OCI-LY1 (cell line): ENCODE results near the gene SLC28A2.

Source experiments
- H2AFZ ChIP-seq: fragments of 200-600 bp; sonication (generic), shearing (Covaris generic); 2 replicates; pipeline ENCODE4 v1.6.0; 2014; ENCODE audit warnings: antibody characterized with exemption, mild to moderate bottlenecking, low read length
- H3F3A ChIP-seq: fragments of 200-600 bp; sonication (generic), shearing (Covaris generic); 2 replicates; pipeline ENCODE4 v1.6.0; 2014; ENCODE audit warnings: mild to moderate bottlenecking, antibody characterized with exemption, low read length, moderate library complexity; ENCODE audit not compliant: insufficient read depth
- H3K27ac ChIP-seq: fragments of 200-600 bp; sonication (generic); 2 replicates; pipeline ENCODE4 v1.5.1; 2014; ENCODE audit warnings: low read length, mixed run types, mild to moderate bottlenecking, low read depth; ENCODE audit not compliant: poor library complexity, severe bottlenecking
- H3K27me3 ChIP-seq: fragments of 200-600 bp; sonication (generic); 2 replicates; pipeline ENCODE4 v1.6.0; 2014; ENCODE audit warnings: antibody characterized with exemption, mild to moderate bottlenecking, low read length, moderate library complexity; ENCODE audit not compliant: insufficient read depth
- H3K36me3 ChIP-seq: fragments of 200-600 bp; sonication (generic); 2 replicates; pipeline ENCODE4 v1.6.1; 2014; ENCODE audit warnings: mild to moderate bottlenecking, antibody characterized with exemption, low read length, moderate library complexity, mixed read lengths; ENCODE audit not compliant: insufficient read depth
- H3K4me1 ChIP-seq: fragments of 200-600 bp; sonication (generic); 2 replicates; pipeline ENCODE4 v1.5.1; 2014; ENCODE audit warnings: mild to moderate bottlenecking, low read length, moderate library complexity; ENCODE audit not compliant: insufficient read depth, severe bottlenecking
- H3K4me2 ChIP-seq: fragments of 200-600 bp; sonication (generic), shearing (Covaris generic); 2 replicates; pipeline ENCODE4 v1.6.1; 2014; ENCODE audit warnings: low read length
- H3K4me3 ChIP-seq: fragments of 200-600 bp; sonication (generic); 2 replicates; pipeline ENCODE4 v1.5.1; 2014; ENCODE audit warnings: low read length, low read depth, mild to moderate bottlenecking, mixed read lengths; ENCODE audit not compliant: poor library complexity, severe bottlenecking
- H3K79me2 ChIP-seq: fragments of 200-600 bp; shearing (Covaris generic); 2 replicates; pipeline ENCODE4 v1.6.1; 2016; ENCODE audit warnings: mixed run types, low read length, mixed read lengths; ENCODE audit not compliant: insufficient read depth
- H3K9ac ChIP-seq: fragments of 200-600 bp; sonication (generic), shearing (Covaris generic); 2 replicates; pipeline ENCODE4 v1.6.1; 2014; ENCODE audit warnings: mild to moderate bottlenecking, low read length, mixed read lengths
- H3K9me2 ChIP-seq: fragments of 200-600 bp; sonication (generic), shearing (Covaris generic); 2 replicates; pipeline ENCODE4 v1.6.1; 2014; ENCODE audit warnings: low read depth, mild to moderate bottlenecking, low read length, mixed read lengths
- H3K9me3 ChIP-seq: fragments of 200-600 bp; shearing (Covaris generic); 2 replicates; pipeline ENCODE4 v1.6.1; 2014; ENCODE audit warnings: low read length, mixed read lengths
- H4K20me1 ChIP-seq: fragments of 200-600 bp; sonication (generic), shearing (Covaris generic); 2 replicates; pipeline ENCODE4 v1.6.0; 2016; ENCODE audit warnings: mild to moderate bottlenecking, low read length; ENCODE audit not compliant: insufficient read depth
- EZH2 ChIP-seq: fragments of 200-600 bp; sonication (generic), shearing (Covaris generic); IDR thresholded peaks from 2 replicates; pipeline ENCODE4 v1.8.0; 2017; ENCODE audit warnings: borderline replicate concordance, mixed run types, mild to moderate bottlenecking, antibody characterized with exemption, low read length, moderate library complexity, mixed read lengths
- TF ChIP-seq, protein P1 (sequence below): fragments of 200-600 bp; sonication (generic), shearing (Covaris generic); IDR thresholded peaks from 2 replicates; pipeline ENCODE4 v1.5.1; 2017; ENCODE audit warnings: mild to moderate bottlenecking, antibody characterized with exemption, low read length, moderate library complexity, mixed read lengths

The SLC28A2 gene

DNA sequence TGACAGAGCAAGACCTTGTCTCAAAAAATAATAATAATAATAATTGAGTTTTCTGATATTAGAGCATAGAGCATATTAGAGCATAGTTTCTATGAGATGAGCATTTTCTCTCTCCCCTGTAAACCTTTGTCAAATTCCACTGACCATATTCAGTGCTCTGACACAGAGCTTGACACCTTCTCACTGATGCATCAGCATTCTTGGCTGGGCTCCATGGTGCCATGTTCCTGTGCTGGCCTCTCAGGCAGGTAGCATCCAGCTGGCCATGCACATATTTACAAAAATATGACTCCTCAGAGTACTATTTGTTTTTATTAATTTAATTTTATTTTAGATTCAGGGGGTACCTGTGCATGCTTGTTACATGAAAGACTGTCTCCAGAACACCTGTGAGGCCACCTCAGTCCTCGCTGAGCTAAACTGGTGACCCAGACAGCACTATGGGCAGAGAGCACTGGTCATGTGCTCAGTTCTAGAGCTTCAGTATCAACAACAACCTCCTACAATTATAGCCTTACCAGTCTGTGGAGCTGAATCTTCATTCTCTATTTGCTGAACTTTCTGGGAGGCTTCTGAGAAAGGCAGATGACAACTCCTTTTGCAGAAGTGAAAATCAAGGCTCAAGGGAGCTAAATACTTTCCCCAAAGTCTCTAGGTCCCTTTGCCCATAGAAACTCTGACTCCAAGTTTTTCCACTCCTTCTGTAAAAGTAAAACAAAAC is 21.6 kb upstream of the SLC28A2 start:
- TF ChIP-seq EZH2: no peak
- TF ChIP-seq, protein P1, sequence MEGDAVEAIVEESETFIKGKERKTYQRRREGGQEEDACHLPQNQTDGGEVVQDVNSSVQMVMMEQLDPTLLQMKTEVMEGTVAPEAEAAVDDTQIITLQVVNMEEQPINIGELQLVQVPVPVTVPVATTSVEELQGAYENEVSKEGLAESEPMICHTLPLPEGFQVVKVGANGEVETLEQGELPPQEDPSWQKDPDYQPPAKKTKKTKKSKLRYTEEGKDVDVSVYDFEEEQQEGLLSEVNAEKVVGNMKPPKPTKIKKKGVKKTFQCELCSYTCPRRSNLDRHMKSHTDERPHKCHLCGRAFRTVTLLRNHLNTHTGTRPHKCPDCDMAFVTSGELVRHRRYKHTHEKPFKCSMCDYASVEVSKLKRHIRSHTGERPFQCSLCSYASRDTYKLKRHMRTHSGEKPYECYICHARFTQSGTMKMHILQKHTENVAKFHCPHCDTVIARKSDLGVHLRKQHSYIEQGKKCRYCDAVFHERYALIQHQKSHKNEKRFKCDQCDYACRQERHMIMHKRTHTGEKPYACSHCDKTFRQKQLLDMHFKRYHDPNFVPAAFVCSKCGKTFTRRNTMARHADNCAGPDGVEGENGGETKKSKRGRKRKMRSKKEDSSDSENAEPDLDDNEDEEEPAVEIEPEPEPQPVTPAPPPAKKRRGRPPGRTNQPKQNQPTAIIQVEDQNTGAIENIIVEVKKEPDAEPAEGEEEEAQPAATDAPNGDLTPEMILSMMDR: no peak
- Histone ChIP-seq H3K9ac (no peak overlapping the region), H3F3A (no peaks in the 10 kb centered on the region), H3K9me3 (no peaks in the 10 kb centered on the region), H3K4me3 (no peak overlapping the region), H3K4me1 (no peaks in the 10 kb centered on the region), H3K79me2 (no peaks in the 10 kb centered on the region), H3K36me3 (no peaks in the 10 kb centered on the region), H2AFZ (no peak overlapping the region), H3K27me3 (no peaks in the 10 kb centered on the region), H4K20me1 (no peaks in the 10 kb centered on the region), H3K27ac (no peak overlapping the region), H3K9me2 (no peaks in the 10 kb centered on the region), H3K4me2 (no peak overlapping the region)

DNA sequence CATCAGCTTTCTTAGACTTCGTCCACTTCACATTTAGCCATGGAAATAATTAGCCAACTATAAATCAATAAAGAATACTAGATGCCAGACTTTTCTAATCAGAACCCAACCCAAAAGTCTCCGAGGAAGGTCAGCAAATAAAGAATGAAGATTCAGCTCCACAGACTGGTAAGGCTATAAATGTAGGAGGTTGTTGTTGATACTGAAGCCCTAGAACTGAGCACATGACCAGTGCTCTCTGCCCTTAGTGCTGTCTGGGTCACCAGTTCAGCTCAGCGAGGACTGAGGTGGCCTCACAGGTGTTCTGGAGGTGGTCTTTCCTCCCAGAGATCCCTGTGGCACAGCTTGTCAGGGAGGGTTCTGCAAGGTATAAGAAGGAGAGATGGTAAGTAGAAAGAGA is 20.9 kb upstream of the SLC28A2 start:
- Histone ChIP-seq H3K79me2 (no peaks in the 10 kb centered on the region), H3K27ac (no peak overlapping the region), H4K20me1 (no peaks in the 10 kb centered on the region), H3K4me2 (no peak overlapping the region), H3K4me3 (no peak overlapping the region), H3K9me2 (no peaks in the 10 kb centered on the region), H2AFZ (no peak overlapping the region), H3K36me3 (no peaks in the 10 kb centered on the region), H3K9me3 (no peaks in the 10 kb centered on the region), H3K9ac (no peak overlapping the region), H3K4me1 (no peaks in the 10 kb centered on the region), H3K27me3 (no peaks in the 10 kb centered on the region), H3F3A (no peaks in the 10 kb centered on the region)
- no peak for TF ChIP-seq EZH2
- TF ChIP-seq, protein P1: no peak

DNA sequence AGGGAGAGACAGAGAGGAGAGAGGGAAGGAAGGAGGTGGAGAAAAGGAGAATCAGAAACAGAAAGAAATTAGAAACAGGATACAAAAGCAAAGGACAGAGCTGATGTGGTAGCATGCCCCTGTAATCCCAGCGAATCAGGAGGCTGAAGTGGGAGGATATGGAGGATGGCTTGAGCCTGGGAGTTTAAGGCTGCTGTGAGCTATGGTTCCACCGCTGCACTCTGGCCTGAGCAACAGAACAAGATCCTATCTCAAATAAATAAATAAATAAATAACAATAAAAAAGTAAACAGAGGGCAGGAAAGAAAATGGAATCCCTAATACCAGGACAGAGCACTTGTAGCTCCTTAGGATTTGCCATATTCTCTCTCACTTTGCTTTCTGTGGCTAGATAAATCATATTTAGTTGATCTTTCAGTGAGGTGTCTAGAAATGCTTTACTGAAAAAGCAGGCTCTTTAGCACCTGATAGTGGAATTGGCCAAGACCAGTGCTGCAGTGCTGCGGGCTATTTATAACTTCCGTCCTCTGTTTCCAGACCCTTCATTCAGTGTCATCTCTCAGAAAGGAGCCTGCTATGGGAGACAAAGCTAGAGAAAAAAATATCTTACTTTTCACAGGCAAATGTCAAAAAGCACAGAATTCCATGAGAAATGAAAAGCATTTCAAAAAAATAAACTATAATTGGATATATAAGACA is 20.0 kb upstream of the SLC28A2 start:
- H3F3A ChIP-seq: no peaks in the 10 kb centered on the region
- no peak overlapping the region for H2AFZ ChIP-seq
- no peaks in the 10 kb centered on the region for H3K4me1 ChIP-seq
- H3K9ac ChIP-seq: no peak overlapping the region
- H4K20me1 ChIP-seq: no peaks in the 10 kb centered on the region
- H3K9me2 ChIP-seq: no peaks in the 10 kb centered on the region
- H3K4me2 ChIP-seq: no peak overlapping the region
- no peaks in the 10 kb centered on the region for H3K9me3 ChIP-seq
- H3K36me3 ChIP-seq: no peaks in the 10 kb centered on the region
- TF ChIP-seq EZH2: no peak
- TF ChIP-seq, protein P1: no peak
- no peaks in the 10 kb centered on the region for H3K79me2 ChIP-seq
- H3K27me3 ChIP-seq: no peaks in the 10 kb centered on the region
- H3K4me3 ChIP-seq: no peak overlapping the region
- no peak overlapping the region for H3K27ac ChIP-seq
